ENCODE data around the gene SPAG6.
A peak's percentile ranks its signal among the peaks of the same experiment; 100 is the strongest.

Gene SPAG6

DNA sequence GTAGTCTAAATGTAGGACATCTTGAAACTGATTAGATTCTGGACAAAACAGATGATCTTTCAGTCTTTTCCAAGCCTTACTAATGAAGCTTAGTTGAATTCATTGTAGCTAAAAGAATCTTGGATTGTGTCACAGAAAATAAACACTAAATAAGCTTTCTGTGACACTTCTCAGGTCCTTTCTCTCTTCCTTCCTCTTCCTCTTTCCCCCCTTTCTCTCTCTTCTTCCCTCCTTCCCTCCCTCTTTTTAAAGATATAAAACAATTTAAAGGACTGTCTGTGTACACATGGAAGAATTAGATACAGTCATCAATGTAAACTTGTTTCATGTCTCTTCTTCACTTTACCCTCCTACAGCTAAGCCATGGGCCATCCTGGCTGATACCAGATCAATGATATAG is 34.4 kb upstream of the SPAG6 start:
- TF ChIP-seq, protein P1, sequence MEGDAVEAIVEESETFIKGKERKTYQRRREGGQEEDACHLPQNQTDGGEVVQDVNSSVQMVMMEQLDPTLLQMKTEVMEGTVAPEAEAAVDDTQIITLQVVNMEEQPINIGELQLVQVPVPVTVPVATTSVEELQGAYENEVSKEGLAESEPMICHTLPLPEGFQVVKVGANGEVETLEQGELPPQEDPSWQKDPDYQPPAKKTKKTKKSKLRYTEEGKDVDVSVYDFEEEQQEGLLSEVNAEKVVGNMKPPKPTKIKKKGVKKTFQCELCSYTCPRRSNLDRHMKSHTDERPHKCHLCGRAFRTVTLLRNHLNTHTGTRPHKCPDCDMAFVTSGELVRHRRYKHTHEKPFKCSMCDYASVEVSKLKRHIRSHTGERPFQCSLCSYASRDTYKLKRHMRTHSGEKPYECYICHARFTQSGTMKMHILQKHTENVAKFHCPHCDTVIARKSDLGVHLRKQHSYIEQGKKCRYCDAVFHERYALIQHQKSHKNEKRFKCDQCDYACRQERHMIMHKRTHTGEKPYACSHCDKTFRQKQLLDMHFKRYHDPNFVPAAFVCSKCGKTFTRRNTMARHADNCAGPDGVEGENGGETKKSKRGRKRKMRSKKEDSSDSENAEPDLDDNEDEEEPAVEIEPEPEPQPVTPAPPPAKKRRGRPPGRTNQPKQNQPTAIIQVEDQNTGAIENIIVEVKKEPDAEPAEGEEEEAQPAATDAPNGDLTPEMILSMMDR (IDR thresholded peaks at IDR 0.05; ENCODE audit: low read length, missing control alignments) = no peak
- no peak for DNase-seq (ENCODE audit: low read depth)
- H3K4me3 ChIP-seq (replicated peaks; ENCODE audit: low read depth, low read length) = no peak overlapping the region

GRCh38 chr10:22314852-22315251 is 30.4 kb upstream of the SPAG6 start:
- TF ChIP-seq, protein P1 (IDR thresholded peaks at IDR 0.05; ENCODE audit: low read length, missing control alignments) = no peak
- H3K4me3 ChIP-seq (replicated peaks; ENCODE audit: low read depth, low read length) = no peak overlapping the region
- peak; percentile 42 for DNase-seq (ENCODE audit: low read depth)

DNA sequence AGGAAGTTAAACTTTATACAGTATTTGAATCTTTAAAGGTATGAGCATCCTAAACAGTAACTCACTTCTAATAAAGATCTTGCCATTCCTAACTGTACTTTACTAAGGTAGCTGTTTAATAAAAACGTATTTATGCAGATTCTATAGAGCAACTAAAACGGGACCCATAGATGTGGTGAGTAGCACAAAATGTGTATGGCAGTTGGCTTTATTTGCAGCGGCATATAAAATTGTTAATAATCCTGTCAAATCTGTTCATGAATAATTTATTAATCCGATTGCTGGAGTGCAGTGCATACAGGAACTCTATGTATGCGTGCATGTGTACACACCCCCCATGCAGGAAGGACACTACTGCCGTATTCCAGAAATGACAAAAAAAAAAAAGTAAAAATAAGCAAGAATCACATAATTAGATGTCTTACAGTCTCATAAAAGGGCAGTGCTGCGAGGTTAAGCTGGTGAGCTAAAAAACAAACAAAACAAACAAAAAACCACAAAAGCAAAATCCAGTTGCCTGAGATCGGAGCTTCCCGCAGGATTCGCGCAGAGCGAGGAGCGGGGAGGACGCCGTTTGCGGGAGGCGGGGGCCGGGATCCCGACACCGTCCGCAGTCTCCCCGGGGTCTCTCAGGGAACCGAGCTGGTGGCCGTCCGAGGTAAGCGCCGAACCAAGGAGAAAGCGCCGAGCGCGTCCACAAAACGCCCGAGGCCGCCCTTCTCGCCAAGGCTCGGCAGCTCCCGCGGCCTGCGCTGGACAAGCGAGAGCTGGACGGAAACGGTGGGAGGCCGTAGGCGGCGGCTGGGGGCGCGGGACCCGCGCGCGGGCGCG is 29.6 kb upstream of the SPAG6 start:
- H3K4me3 ChIP-seq (replicated peaks; ENCODE audit: low read depth, low read length) = peak overlapping the region; percentile 68
- TF ChIP-seq, protein P1 (IDR thresholded peaks at IDR 0.05; ENCODE audit: low read length, missing control alignments) = no peak
- DNase-seq (ENCODE audit: low read depth) = no peak

GRCh38 chr10:22316286-22317075 is 28.8 kb upstream of the SPAG6 start, which contains the start of gene COMMD3:
Gene COMMD3, plus strand, starts transcription at chr10:22316388. Its CDS starts 30 bp downstream, at chr10:22316418.
- TF ChIP-seq, protein P1 (IDR thresholded peaks at IDR 0.05; ENCODE audit: low read length, missing control alignments) = no peak
- peak; percentile 90 for DNase-seq (ENCODE audit: low read depth)
- peak within 1 kb of the TSS; percentile 68 for H3K4me3 ChIP-seq (replicated peaks; ENCODE audit: low read depth, low read length)

- DNase-seq (ENCODE audit: low read depth) = no peak
- TF ChIP-seq, protein P1 (IDR thresholded peaks at IDR 0.05; ENCODE audit: low read length, missing control alignments) = no peak
- H3K4me3 ChIP-seq (replicated peaks; ENCODE audit: low read depth, low read length) = peak overlapping the region; percentile 68
Observed at GRCh38 chr10:22317076-22317370, 28.3 kb upstream of the SPAG6 start.

DNA sequence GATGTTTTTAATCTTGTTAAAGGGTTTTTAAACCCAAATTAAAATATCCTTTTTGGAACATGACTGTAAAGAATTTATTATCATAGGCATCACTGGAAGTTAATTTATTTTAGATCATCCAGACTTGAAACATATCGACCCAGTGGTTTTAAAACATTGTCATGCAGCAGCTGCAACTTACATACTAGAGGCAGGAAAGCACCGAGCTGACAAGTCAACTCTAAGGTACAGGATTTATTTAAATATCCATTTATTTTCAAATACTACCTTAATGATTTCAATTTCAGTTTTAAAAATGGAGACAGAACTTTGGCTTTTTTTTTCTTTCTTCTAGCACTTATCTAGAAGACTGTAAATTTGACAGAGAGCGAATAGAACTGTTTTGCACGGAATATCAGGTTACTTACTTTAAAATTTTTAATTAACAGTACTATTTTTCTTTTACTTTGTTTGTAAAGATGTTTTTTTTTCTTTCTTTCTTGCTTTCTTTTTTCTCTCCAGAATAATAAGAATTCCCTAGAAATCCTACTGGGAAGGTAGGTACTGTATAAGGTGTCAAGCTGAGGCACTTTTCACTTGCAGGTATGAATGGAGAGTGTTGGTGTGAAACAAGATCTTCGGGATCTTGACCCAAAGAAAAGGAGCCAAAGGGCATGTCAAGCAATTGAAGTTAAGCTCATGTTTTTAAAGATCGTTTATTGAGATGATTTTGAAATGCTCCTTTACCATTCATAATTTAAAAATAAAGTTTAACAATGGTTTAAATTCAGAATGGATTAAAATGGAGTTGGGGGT is 27.3 kb upstream of the SPAG6 start:
- peak overlapping the region; percentile 68 for H3K4me3 ChIP-seq (replicated peaks; ENCODE audit: low read depth, low read length)
- TF ChIP-seq, protein P1 (IDR thresholded peaks at IDR 0.05; ENCODE audit: low read length, missing control alignments) = no peak
- no peak for DNase-seq (ENCODE audit: low read depth)

Measured in fibroblast of pulmonary artery (primary cell).